Peyer's patch (tissue), 4 donors: Measurements from ENCODE around the gene DGKE. TPM values are rescaled to one million over a fixed set of nuclear protein-coding genes. Genes with fewer than 3 reads are reported as not detected.

Experiments
- DNase-seq, 3 donors: peaks; one replicate each; pipeline ENCODE4 v3.0.0-alpha.2; 2017 to 2019
- H3K27ac ChIP-seq, 4 donors: fragments of 200-600 bp; sonication (generic); one replicate each; pipeline ENCODE4 v1.5.1; 2016 to 2019
- H3K27me3 ChIP-seq, 2 donors: fragments of 200-600 bp; sonication (generic); one replicate each; pipeline ENCODE4 v1.5.1; 2019
- H3K36me3 ChIP-seq, 3 donors: fragments of 200-600 bp; sonication (generic); one replicate each; pipeline ENCODE4 v1.5.1; 2016 to 2019
- H3K4me1 ChIP-seq, 4 donors: fragments of 200-600 bp; sonication (generic); one replicate each; pipeline ENCODE4 v1.5.1; 2016 to 2019
- H3K4me3 ChIP-seq, 4 donors: fragments of 200-600 bp; sonication (generic); 1 replicate in 3 of 4; 2 replicates in 1 of 4; pipeline ENCODE4 v1.5.1; 2016 to 2019; ENCODE audit warnings: mild to moderate bottlenecking in 1 of 4
- H3K9me3 ChIP-seq, 4 donors: fragments of 200-600 bp; sonication (generic); one replicate each; pipeline ENCODE4 v1.5.1; 2016 to 2019; ENCODE audit warnings: mild to moderate bottlenecking in 1 of 4
- CTCF ChIP-seq, 6 experiments: fragments of 450-650 bp in 4 of 6; fragments of 200-600 bp in 2 of 6; sonication (generic) in 1 of 6; IDR thresholded peaks; one replicate each; pipeline ENCODE4 v1.5.1; 2017 to 2019; ENCODE audit warnings: antibody characterized with exemption in 6 of 6, mild to moderate bottlenecking in 3 of 6, moderate library complexity in 1 of 6
- POLR2A ChIP-seq, 2 donors: fragments of 450-650 bp; IDR thresholded peaks; one replicate each; pipeline ENCODE4 v1.5.1; 2017; ENCODE audit warnings: antibody characterized with exemption in 2 of 2, mild to moderate bottlenecking in 2 of 2, moderate library complexity in 2 of 2
- total RNA-seq, 4 donors: library from RNA; depleted of rRNA; stranded (reverse); fragments of >200 nt; gene quantifications; one replicate each; pipeline ENCODE4 v1.1.0, GENCODE V29; 2016

DGKE gene
- total RNA-seq, result 10 to 100 TPM in 1 of 4 donors, 1 to 10 TPM in 3; 4.2 to 12.4 (median 9.0) TPM

DNA sequence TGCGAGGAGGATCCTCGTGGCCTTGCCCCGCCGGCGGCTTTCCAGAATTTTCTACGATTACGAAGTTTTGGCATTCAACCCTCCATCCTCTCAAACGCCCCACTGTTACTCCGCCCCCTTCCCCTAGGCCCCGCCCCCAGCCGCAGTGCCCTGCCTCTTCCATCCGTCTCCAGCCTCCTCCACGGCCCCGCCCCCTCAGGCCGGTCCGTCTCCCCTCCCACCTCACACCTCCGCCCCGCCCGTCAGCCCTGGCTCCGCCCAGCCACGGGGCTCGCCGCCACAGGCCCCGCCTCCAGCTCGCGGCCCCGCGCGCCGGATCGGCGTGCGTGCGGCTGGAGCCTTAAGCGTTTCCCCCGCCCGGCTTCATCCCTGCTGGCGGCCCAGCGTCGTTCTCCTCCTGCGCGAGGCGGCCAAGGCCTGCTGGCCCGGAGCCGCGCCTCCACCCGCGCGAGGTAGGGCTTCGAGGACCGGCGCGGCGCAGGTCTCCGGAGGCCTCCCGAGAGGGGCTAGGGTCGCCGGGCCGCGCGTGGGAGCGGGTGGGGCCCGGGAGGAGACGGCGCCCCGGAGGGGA lies at the start of gene DGKE, which contains the start of gene C17orf67:
TSS of gene DGKE (plus strand) at position 343 of the 571 bp plus-strand sequence. CDS start 645 bp downstream, outside the sequence.
TSS of gene C17orf67 (minus strand) at position 112 of the 571 bp plus-strand sequence. CDS start 18,110 bp downstream, outside the sequence.
- no peak for TF ChIP-seq CTCF (IDR thresholded peaks at IDR 0.05)
- peak in 1 of 2 donors; percentile 39 for TF ChIP-seq POLR2A (IDR thresholded peaks at IDR 0.05)
- Histone ChIP-seq H3K4me3 (peak within 1 kb of the TSS; percentile 66 to 78 (median 69)), H3K4me1 (peaks cover 0 to 26% (median 2%) of the 10 kb centered on the region in 4 donors), H3K36me3 (no peaks in the 10 kb centered on the region), H3K27me3 (no peaks in the 10 kb centered on the region), H3K9me3 (no peaks in the 10 kb centered on the region), H3K27ac (peak within 1 kb of the TSS; percentile 76 to 98 (median 87))
- DNase-seq, result peak; percentile 99

- Histone ChIP-seq H3K27me3 (no peaks in the 10 kb centered on the region), H3K36me3 (no peaks in the 10 kb centered on the region), H3K4me3 (no peak overlapping the region), H3K27ac (peak overlapping the region in 2 of 4 donors; percentile 44 to 57), H3K4me1 (peaks cover 0 to 26% (median 0%) of the 10 kb centered on the region in 4 donors), H3K9me3 (no peaks in the 10 kb centered on the region)
- TF ChIP-seq POLR2A (IDR thresholded peaks at IDR 0.05), result no peak
- no peak for TF ChIP-seq CTCF (IDR thresholded peaks at IDR 0.05)
- no peak for DNase-seq
These were observed 48.5 kb upstream of the DGKE start for GRCh38 chr17:56785405-56785804.

- no peaks in the 10 kb centered on the region for H3K9me3 ChIP-seq
- peaks cover 0 to 23% (median 0%) of the 10 kb centered on the region in 4 donors for H3K4me1 ChIP-seq
- peak in 2 of 3 donors; percentile 50 to 61 for DNase-seq
- H3K27ac ChIP-seq, result peak overlapping the region in 2 of 4 donors; percentile 44 to 57
- TF ChIP-seq POLR2A (IDR thresholded peaks at IDR 0.05), result no peak
- peak overlapping the region in 1 of 4 donors; percentile 6 for H3K4me3 ChIP-seq
- no peaks in the 10 kb centered on the region for H3K27me3 ChIP-seq
- H3K36me3 ChIP-seq, result no peaks in the 10 kb centered on the region
These were observed 47.8 kb upstream of the DGKE start for GRCh38 chr17:56785997-56786680.

- peaks cover 0 to 23% (median 0%) of the 10 kb centered on the region in 4 donors for H3K4me1 ChIP-seq
- H3K36me3 ChIP-seq, result no peaks in the 10 kb centered on the region
- peak overlapping the region in 2 of 4 donors; percentile 44 to 57 for H3K27ac ChIP-seq
- H3K4me3 ChIP-seq, result no peak overlapping the region
- peak in 1 of 3 donors; percentile 79 for DNase-seq
- H3K9me3 ChIP-seq, result no peaks in the 10 kb centered on the region
- TF ChIP-seq CTCF (IDR thresholded peaks at IDR 0.05), result no peak
- TF ChIP-seq POLR2A (IDR thresholded peaks at IDR 0.05), result no peak
- H3K27me3 ChIP-seq, result no peaks in the 10 kb centered on the region
These were observed 46.9 kb upstream of the DGKE start for GRCh38 chr17:56786989-56787482.

- no peak overlapping the region for H3K4me3 ChIP-seq
- TF ChIP-seq CTCF (IDR thresholded peaks at IDR 0.05) (no peak), POLR2A (IDR thresholded peaks at IDR 0.05) (no peak)
- peaks cover 0 to 11% (median 0%) of the 10 kb centered on the region in 4 donors for H3K4me1 ChIP-seq
- H3K27ac ChIP-seq, result no peak overlapping the region
- no peaks in the 10 kb centered on the region for H3K36me3 ChIP-seq
- no peak for DNase-seq
- H3K27me3 ChIP-seq, result no peaks in the 10 kb centered on the region
- H3K9me3 ChIP-seq, result no peaks in the 10 kb centered on the region
These were observed 41.7 kb upstream of the DGKE start for GRCh38 chr17:56792267-56792666.

GRCh38 chr17:56793531-56793930 lies 40.4 kb upstream of the DGKE start:
- TF ChIP-seq CTCF (IDR thresholded peaks at IDR 0.05), result no peak
- no peak for TF ChIP-seq POLR2A (IDR thresholded peaks at IDR 0.05)
- Histone ChIP-seq H3K27ac (no peak overlapping the region), H3K4me1 (peaks cover 0 to 11% (median 0%) of the 10 kb centered on the region in 4 donors), H3K4me3 (no peak overlapping the region), H3K36me3 (no peaks in the 10 kb centered on the region), H3K27me3 (no peaks in the 10 kb centered on the region), H3K9me3 (no peaks in the 10 kb centered on the region)
- no peak for DNase-seq
